Natural killer cell (primary cell): ENCODE results near the gene PPEF1. TPM values are rescaled to one million over a fixed set of nuclear protein-coding genes. Genes with fewer than 3 reads are reported as not detected.
A peak's percentile ranks its signal among the peaks of the same experiment; 100 is the strongest.

Experiments
- ATAC-seq, 3 donors: fragments of 150-1000 bp in 2 of 3; fragments of 200-7000 bp in 1 of 3; cut with Tn5 transposase; 1 replicate in 1 of 3; 2 replicates in 2 of 3; pipeline ENCODE4 v1.10.0; 2021; ENCODE audit warnings: mild to moderate bottlenecking in 2 of 3, moderate library complexity in 2 of 3
- DNase-seq, 2 donors: peaks; one replicate each; pipeline versions ENCODE4 v3.0.0 to v3.0.0-alpha.2; 2013 to 2021; ENCODE audit warnings: mixed read lengths in 1 of 2
- H3K27ac ChIP-seq: one replicate; pipeline ENCODE4 v1.5.1; 2013; ENCODE audit warnings: mild to moderate bottlenecking, low read length
- H3K27me3 ChIP-seq: one replicate; pipeline ENCODE4 v1.6.1; 2013; ENCODE audit warnings: low read length; ENCODE audit not compliant: control insufficient read depth, insufficient read depth
- H3K36me3 ChIP-seq: one replicate; pipeline ENCODE4 v1.6.1; 2013; ENCODE audit warnings: low read length; ENCODE audit not compliant: control insufficient read depth, insufficient read depth
- H3K4me1 ChIP-seq: one replicate; pipeline ENCODE4 v1.6.1; 2013; ENCODE audit warnings: low read length; ENCODE audit not compliant: control insufficient read depth, insufficient read depth
- H3K4me3 ChIP-seq: one replicate; pipeline ENCODE4 v1.5.1; 2013; ENCODE audit warnings: low read length
- H3K9me3 ChIP-seq: one replicate; pipeline ENCODE4 v1.6.1; 2013; ENCODE audit warnings: low read length; ENCODE audit not compliant: control insufficient read depth, insufficient read depth
- H3K27ac Mint-ChIP-seq, 2 donors: one replicate each; pipeline ENCODE4 v1.8.0; 2022; ENCODE audit warnings: mild to moderate bottlenecking in 2 of 2, mixed read lengths in 2 of 2, moderate library complexity in 1 of 2
- H3K27me3 Mint-ChIP-seq, 2 donors: one replicate each; pipeline ENCODE4 v1.8.0; 2022; ENCODE audit warnings: low read depth in 2 of 2, mixed read lengths in 2 of 2
- H3K36me3 Mint-ChIP-seq: one replicate; pipeline ENCODE4 v1.8.0; 2022; ENCODE audit warnings: mixed read lengths
- H3K4me1 Mint-ChIP-seq, 2 donors: one replicate each; pipeline ENCODE4 v1.8.0; 2022; ENCODE audit warnings: mixed read lengths in 2 of 2
- H3K4me3 Mint-ChIP-seq: one replicate; pipeline ENCODE4 v1.8.0; 2022; ENCODE audit warnings: mild to moderate bottlenecking, moderate library complexity, mixed read lengths
- H3K9me3 Mint-ChIP-seq, 2 donors: one replicate each; pipeline ENCODE4 v1.8.0; 2022; ENCODE audit warnings: mixed read lengths in 2 of 2
- WGBS: methylation state at CpG from one replicate; pipeline ENCODE4 v1.1.7; 2013; ENCODE audit warnings: missing lambda C conversion rate; ENCODE audit not compliant: insufficient coverage; 5-methylcytosine and 5-hydroxymethylcytosine counted together
- intact Hi-C: fragments of 100-400 bp; cut with micrococcal nuclease; formaldehyde crosslinking; loops from one replicate; pipeline ENCODE4 v1.14.2; 2022
- total RNA-seq, 4 donors: library from RNA; stranded (reverse); fragments of 120-200 nt in 1 of 4; gene quantifications; one replicate each; pipeline versions ENCODE4 v1.2.3 to v1.2.4, GENCODE V29; 2013 to 2022
- TF ChIP-seq, protein P1 (sequence below): fragments of 200-600 bp; IDR thresholded peaks from one replicate; pipeline ENCODE4 v1.8.0; 2022; ENCODE audit warnings: antibody characterized with exemption

PPEF1 gene
- total RNA-seq, 3 donors from 2014 or later (not counting 1 experiment from before 2014, with no cell fraction given) = 0.49 to 1.9 TPM; not detected in 1

DNA sequence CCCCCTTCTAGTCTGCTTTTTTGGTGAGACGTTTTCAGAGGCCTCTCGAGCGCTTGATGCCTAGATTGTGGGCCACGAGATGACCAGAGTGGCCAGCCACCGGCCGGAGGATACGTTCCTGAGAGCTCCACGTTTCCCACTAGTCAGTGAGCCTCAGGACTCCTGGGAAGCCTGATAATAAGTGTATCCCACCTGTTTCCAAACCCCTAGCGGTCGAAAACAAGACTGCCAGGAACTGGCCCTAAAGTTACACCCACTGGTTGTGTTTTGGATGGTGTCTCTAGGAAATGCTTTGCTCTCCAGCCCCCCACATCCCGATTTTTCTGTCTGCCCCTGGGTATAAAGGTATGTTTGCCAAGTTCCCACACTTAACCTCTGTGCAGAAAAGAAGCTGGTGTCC is 31.0 kb upstream of the PPEF1 start:
- H3K4me3 ChIP-seq = no peak overlapping the region
- ATAC-seq (no peak), DNase-seq (peak in 1 of 2 donors; percentile 2)
- no peaks in the 10 kb centered on the region for H3K36me3 ChIP-seq
- H3K36me3 Mint-ChIP-seq = no peaks in the 10 kb centered on the region
- peaks cover 4 to 26% of the 10 kb centered on the region in 2 donors for H3K4me1 Mint-ChIP-seq
- H3K27ac ChIP-seq = no peak overlapping the region
- no peaks in the 10 kb centered on the region for H3K9me3 Mint-ChIP-seq
- no peaks in the 10 kb centered on the region for H3K27me3 Mint-ChIP-seq
- intact Hi-C loops = loop anchor here (5.0 to 10.0 kb wide), 3 partner anchors 211 to 668 kb away; partner anchors contain the start of genes CDKL5 and PDHA1
- H3K9me3 ChIP-seq = no peaks in the 10 kb centered on the region
- H3K4me1 ChIP-seq = peaks cover 20% of the 10 kb centered on the region
- TF ChIP-seq, protein P1, sequence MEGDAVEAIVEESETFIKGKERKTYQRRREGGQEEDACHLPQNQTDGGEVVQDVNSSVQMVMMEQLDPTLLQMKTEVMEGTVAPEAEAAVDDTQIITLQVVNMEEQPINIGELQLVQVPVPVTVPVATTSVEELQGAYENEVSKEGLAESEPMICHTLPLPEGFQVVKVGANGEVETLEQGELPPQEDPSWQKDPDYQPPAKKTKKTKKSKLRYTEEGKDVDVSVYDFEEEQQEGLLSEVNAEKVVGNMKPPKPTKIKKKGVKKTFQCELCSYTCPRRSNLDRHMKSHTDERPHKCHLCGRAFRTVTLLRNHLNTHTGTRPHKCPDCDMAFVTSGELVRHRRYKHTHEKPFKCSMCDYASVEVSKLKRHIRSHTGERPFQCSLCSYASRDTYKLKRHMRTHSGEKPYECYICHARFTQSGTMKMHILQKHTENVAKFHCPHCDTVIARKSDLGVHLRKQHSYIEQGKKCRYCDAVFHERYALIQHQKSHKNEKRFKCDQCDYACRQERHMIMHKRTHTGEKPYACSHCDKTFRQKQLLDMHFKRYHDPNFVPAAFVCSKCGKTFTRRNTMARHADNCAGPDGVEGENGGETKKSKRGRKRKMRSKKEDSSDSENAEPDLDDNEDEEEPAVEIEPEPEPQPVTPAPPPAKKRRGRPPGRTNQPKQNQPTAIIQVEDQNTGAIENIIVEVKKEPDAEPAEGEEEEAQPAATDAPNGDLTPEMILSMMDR = no peak
- 91% methylated on average over 9 of the region's 11 CpGs for WGBS
- peak overlapping the region; percentile 35 for H3K4me3 Mint-ChIP-seq
- peak overlapping the region; percentile 1 to 87 for H3K27ac Mint-ChIP-seq
- no peaks in the 10 kb centered on the region for H3K27me3 ChIP-seq

DNA sequence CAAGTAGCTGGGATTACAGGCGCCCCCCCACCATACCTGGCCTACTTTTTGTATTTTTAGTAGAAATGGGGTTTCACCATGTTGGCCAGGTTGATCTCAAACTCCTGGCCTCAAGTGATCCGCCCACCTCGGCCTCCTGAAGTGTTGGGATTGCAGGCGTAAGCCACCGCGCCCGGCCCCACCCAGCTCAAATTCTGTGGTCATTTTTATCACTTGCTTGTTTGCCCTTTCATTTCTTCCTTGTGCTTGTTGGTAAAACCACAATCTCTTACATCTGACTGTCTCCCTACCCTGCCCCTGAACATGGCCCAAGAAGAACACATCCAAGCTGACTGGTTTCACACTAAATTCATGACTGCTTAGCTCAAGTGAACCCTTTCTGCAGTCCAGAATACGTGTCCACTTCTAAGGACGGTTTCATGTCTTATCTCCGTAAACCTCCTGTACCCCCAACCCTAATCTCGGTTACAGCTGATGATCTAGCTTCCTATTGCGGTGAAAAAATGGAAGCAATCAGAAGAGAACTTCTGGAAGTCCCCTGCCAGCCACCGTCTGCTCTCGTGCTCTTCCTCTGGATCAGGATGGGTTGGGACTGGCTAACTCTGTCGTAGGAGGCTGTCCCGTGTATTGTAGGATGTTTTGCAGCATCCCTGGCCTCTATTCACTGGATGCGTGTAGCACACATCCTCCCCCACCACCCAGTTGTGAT is 30.1 kb upstream of the PPEF1 start:
- H3K36me3 ChIP-seq = no peaks in the 10 kb centered on the region
- H3K4me1 ChIP-seq = peaks cover 20% of the 10 kb centered on the region
- no peaks in the 10 kb centered on the region for H3K9me3 ChIP-seq
- H3K36me3 Mint-ChIP-seq = no peaks in the 10 kb centered on the region
- H3K27ac ChIP-seq = no peak overlapping the region
- no peaks in the 10 kb centered on the region for H3K9me3 Mint-ChIP-seq
- H3K27me3 ChIP-seq = no peaks in the 10 kb centered on the region
- TF ChIP-seq, protein P1 = no peak
- ATAC-seq (no peak), DNase-seq (no peak)
- intact Hi-C loops = loop anchor here (5.0 to 10.0 kb wide), 3 partner anchors 210 to 667 kb away; partner anchors contain the start of genes CDKL5 and PDHA1
- peak overlapping the region; percentile 18 for H3K4me3 Mint-ChIP-seq
- 44% methylated on average over 13 of the region's 17 CpGs for WGBS
- no peak overlapping the region for H3K4me3 ChIP-seq
- H3K27ac Mint-ChIP-seq = peak overlapping the region; percentile 1 to 62
- peaks cover 4 to 26% of the 10 kb centered on the region in 2 donors for H3K4me1 Mint-ChIP-seq
- no peaks in the 10 kb centered on the region for H3K27me3 Mint-ChIP-seq

DNA sequence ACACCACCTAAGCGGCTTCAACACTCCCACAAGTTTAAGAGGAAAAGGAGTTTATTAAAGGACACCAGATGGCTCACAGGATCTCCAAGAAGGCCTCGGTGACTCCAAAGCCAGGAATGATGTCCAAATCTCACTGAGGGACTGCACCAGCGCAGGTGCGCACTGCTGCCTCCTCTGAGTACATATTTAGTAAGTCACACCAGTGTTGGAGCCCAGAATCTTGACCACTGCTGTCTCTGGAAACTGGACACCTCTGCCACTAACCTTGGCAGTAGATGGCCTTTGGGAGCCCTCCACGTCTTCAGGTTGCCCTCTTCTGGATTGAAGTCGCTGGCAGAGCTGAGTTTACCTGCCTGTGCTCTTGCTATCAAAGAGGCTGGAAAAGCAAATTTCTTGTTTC is 25.4 kb upstream of the PPEF1 start:
- intact Hi-C loops = no loop called here
- H3K9me3 ChIP-seq = no peaks in the 10 kb centered on the region
- TF ChIP-seq, protein P1 = no peak
- peaks cover 0 to 15% of the 10 kb centered on the region in 2 donors for H3K4me1 Mint-ChIP-seq
- no peaks in the 10 kb centered on the region for H3K36me3 ChIP-seq
- WGBS = 91% methylated on average over 5 of the region's 6 CpGs
- no peak overlapping the region for H3K4me3 ChIP-seq
- DNase-seq (no peak), ATAC-seq (no peak)
- H3K4me1 ChIP-seq = peaks cover 8% of the 10 kb centered on the region
- no peak overlapping the region for H3K27ac Mint-ChIP-seq
- H3K27me3 Mint-ChIP-seq = peaks cover 3 to 5% of the 10 kb centered on the region in 2 donors
- H3K27me3 ChIP-seq = no peaks in the 10 kb centered on the region
- no peaks in the 10 kb centered on the region for H3K9me3 Mint-ChIP-seq
- H3K36me3 Mint-ChIP-seq = no peaks in the 10 kb centered on the region
- no peak overlapping the region for H3K4me3 Mint-ChIP-seq
- H3K27ac ChIP-seq = no peak overlapping the region
